IMR-90 (cell line): ENCODE measurements around the gene KY. TPM values are rescaled to one million over a fixed set of nuclear protein-coding genes. Genes with fewer than 3 reads are reported as not detected.

Experiments
- ATAC-seq: fragments of 200-7000 bp; cut with Tn5 transposase; 2 replicates; pipeline ENCODE4 v1.9.1; 2020; ENCODE audit warnings: low read depth, mild to moderate bottlenecking, moderate library complexity
- BruUV-seq: library from RNA; stranded (reverse); fragments of 400-500 nt; replicated peaks from 2 replicates; lab custom pipeline; 2021; lab: Mats Ljungman, UMichigan
- CTCF ChIA-PET: fragments of 300-600 bp; formaldehyde crosslinking; extraction: SDS; loops from one replicate; lab custom pipeline; 2021; ENCODE audit warnings: antibody characterized with exemption; lab: Yijun Ruan, JAX
- POLR2A ChIA-PET: fragments of 300-600 bp; sonication (Branson Sonifier 250); formaldehyde crosslinking; loops from one replicate; lab custom pipeline; 2022; ENCODE audit warnings: antibody characterized with exemption; ENCODE audit not compliant: unreplicated experiment; lab: Charles Lee
- DNase-seq: peaks from one replicate; pipeline ENCODE4 v3.0.0; 2013
- H2AFZ ChIP-seq: replicated peaks from 2 replicates; pipeline ENCODE3; 2013; ENCODE audit warnings: low read length, mild to moderate bottlenecking; ENCODE audit not compliant: poor library complexity
- H2AK5ac ChIP-seq: 2 replicates; pipeline ENCODE4 v1.6.1; 2013; ENCODE audit warnings: low read depth, low read length, inconsistent platforms
- H2AK9ac ChIP-seq: replicated peaks from 2 replicates; pipeline ENCODE3; 2013; ENCODE audit warnings: mild to moderate bottlenecking, low read depth, low read length, moderate library complexity; ENCODE audit not compliant: poor library complexity
- H2BK120ac ChIP-seq: 2 replicates; pipeline ENCODE4 v1.6.1; 2013; ENCODE audit warnings: low read depth, low read length, inconsistent platforms
- H2BK15ac ChIP-seq: 3 replicates; pipeline ENCODE4 v1.6.1; 2013; ENCODE audit warnings: low read depth, low read length, inconsistent platforms
- H2BK20ac ChIP-seq: 2 replicates; pipeline ENCODE4 v1.6.1; 2013; ENCODE audit warnings: low read depth, mild to moderate bottlenecking, inconsistent platforms, low read length, moderate library complexity
- H2BK5ac ChIP-seq: 2 replicates; pipeline ENCODE4 v1.6.1; 2013; ENCODE audit warnings: mild to moderate bottlenecking, low read depth, low read length, inconsistent platforms; ENCODE audit not compliant: poor library complexity, severe bottlenecking
- H3K14ac ChIP-seq: replicated peaks from 2 replicates; pipeline ENCODE4 v1.6.1; 2013; ENCODE audit warnings: low read depth, low read length, inconsistent platforms
- H3K18ac ChIP-seq: 2 replicates; pipeline ENCODE4 v1.6.1; 2013; ENCODE audit warnings: low read depth, low read length, control low read depth
- H3K23ac ChIP-seq: 2 replicates; pipeline ENCODE4 v1.6.1; 2013; ENCODE audit warnings: low read depth, low read length, inconsistent platforms
- H3K27ac ChIP-seq: 2 replicates; pipeline ENCODE4 v1.5.1; 2013; ENCODE audit warnings: mild to moderate bottlenecking, control low read depth, low read length; ENCODE audit not compliant: insufficient read depth
- H3K27me3 ChIP-seq: 2 replicates; pipeline ENCODE4 v1.6.1; 2013; ENCODE audit warnings: low read length; ENCODE audit not compliant: control insufficient read depth, insufficient read depth
- H3K36me3 ChIP-seq: 2 replicates; pipeline ENCODE4 v1.6.1; 2013; ENCODE audit warnings: low read length, mixed read lengths; ENCODE audit not compliant: control insufficient read depth, insufficient read depth
- H3K4ac ChIP-seq: 2 replicates; pipeline ENCODE4 v1.6.1; 2013; ENCODE audit warnings: low read depth, low read length, inconsistent platforms
- H3K4me1 ChIP-seq: 2 replicates; pipeline ENCODE4 v1.6.1; 2013; ENCODE audit warnings: low read length, mixed read lengths; ENCODE audit not compliant: control insufficient read depth, insufficient read depth
- H3K4me2 ChIP-seq: 2 replicates; pipeline ENCODE4 v1.6.1; 2013; ENCODE audit warnings: low read depth, mild to moderate bottlenecking, control low read depth, low read length, moderate library complexity
- H3K4me3 ChIP-seq: 2 replicates; pipeline ENCODE4 v1.5.1; 2013; ENCODE audit warnings: low read depth, mild to moderate bottlenecking, control low read depth, low read length, moderate library complexity; ENCODE audit not compliant: insufficient read depth
- H3K56ac ChIP-seq: 2 replicates; pipeline ENCODE4 v1.6.1; 2013; ENCODE audit warnings: low read length, inconsistent platforms; ENCODE audit not compliant: insufficient read depth; ENCODE audit errors: extremely low read depth
- H3K79me1 ChIP-seq, 2 experiments: 2 replicates each; pipeline ENCODE4 v1.6.1; 2013; ENCODE audit warnings: low read length in 2 of 2, inconsistent platforms in 1 of 2, low read depth in 1 of 2
- H3K9ac ChIP-seq: 2 replicates; pipeline ENCODE4 v1.6.1; 2013; ENCODE audit warnings: low read depth, low read length, control low read depth
- H3K9me1 ChIP-seq: 2 replicates; pipeline ENCODE4 v1.6.1; 2013; ENCODE audit warnings: low read length, inconsistent platforms; ENCODE audit not compliant: insufficient read depth
- H3K9me3 ChIP-seq: 2 replicates; pipeline ENCODE4 v1.6.1; 2013; ENCODE audit warnings: low read length; ENCODE audit not compliant: control insufficient read depth, insufficient read depth
- H4K20me1 ChIP-seq: 2 replicates; pipeline ENCODE4 v1.6.1; 2013; ENCODE audit warnings: low read length, inconsistent platforms; ENCODE audit not compliant: insufficient read depth
- H4K5ac ChIP-seq: 2 replicates; pipeline ENCODE4 v1.6.1; 2013; ENCODE audit warnings: mild to moderate bottlenecking, low read depth, low read length, control low read depth
- H4K8ac ChIP-seq, 2 experiments: 2 replicates each; pipeline ENCODE4 v1.6.1; 2013; ENCODE audit warnings: low read depth in 2 of 2, low read length in 2 of 2, control low read depth in 1 of 2, inconsistent platforms in 1 of 2
- H4K91ac ChIP-seq: 2 replicates; pipeline ENCODE4 v1.6.1; 2013; ENCODE audit warnings: low read depth, low read length, inconsistent platforms; ENCODE audit not compliant: insufficient read depth
- NFE2L2 ChIP-seq: fragments of 150-350 bp; IDR thresholded peaks from 2 replicates; pipeline ENCODE4 v1.6.1; 2016; ENCODE audit warnings: low read depth, mild to moderate bottlenecking, low read length
- RAD21 ChIP-seq: IDR thresholded peaks from 2 replicates; pipeline ENCODE4 v1.6.1; 2012; ENCODE audit warnings: low read length, improper control_type of control experiment
- RFX5 ChIP-seq: IDR thresholded peaks from 2 replicates; pipeline ENCODE4 v1.8.0; 2012; ENCODE audit warnings: low read depth, mild to moderate bottlenecking, low read length, moderate library complexity
- WGBS, 2 experiments: methylation state at CpG; one replicate each; pipeline versions ENCODE4 v1.1.5 to v1.1.7; 2013; ENCODE audit warnings: missing lambda C conversion rate in 2 of 2; ENCODE audit not compliant: insufficient read length in 1 of 2; ENCODE audit errors: extremely low coverage in 2 of 2; 5-methylcytosine and 5-hydroxymethylcytosine counted together
- dilution Hi-C: fragments of 300-500 bp; cut with HindIII; formaldehyde crosslinking; loops from one replicate; pipeline ENCODE4 v1.14.3; 2018; ENCODE audit warnings: low sequenced_read_pairs; ENCODE audit not compliant: unreplicated experiment
- in situ Hi-C: fragments of 300-500 bp; cut with MboI; formaldehyde crosslinking; loops from 3 replicates; pipeline ENCODE4 v1.14.3; 2019; ENCODE audit warnings: low sequenced_read_pairs, inconsistent platforms, mixed read lengths
- intact Hi-C: fragments of 100-400 bp; cut with micrococcal nuclease; formaldehyde crosslinking; loops from 2 replicates; pipeline ENCODE4 v1.10.0; 2022
- polyA plus RNA-seq, 3 experiments: library from polyadenylated mRNA; depleted of rRNA; stranded (reverse); fragments of >200 nt; gene quantifications; 2 replicates each; pipeline ENCODE4 v1.2.3, GENCODE V29; 2012; ENCODE audit warnings: low replicate concordance in 1 of 3
- total RNA-seq: library from RNA; depleted of rRNA; stranded (reverse); fragments of >200 nt; gene quantifications from 2 replicates; pipeline ENCODE4 v1.2.3, GENCODE V29; 2012

KY gene
- total and polyA plus RNA-seq, 2 of the 4 experiments (the other 2 are of a cell fraction), result under 0.01 to 0.09 TPM

- Histone ChIP-seq H2AK5ac (no peak overlapping the region), H4K8ac (no peak overlapping the region), H4K5ac (no peak overlapping the region), H4K20me1 (no peaks in the 10 kb centered on the region), H3K27ac (no peak overlapping the region), H2AFZ (no peak overlapping the region), H3K14ac (no peak overlapping the region), H3K36me3 (no peaks in the 10 kb centered on the region), H4K91ac (no peak overlapping the region), H3K27me3 (peaks cover 11% of the 10 kb centered on the region), H2BK5ac (no peak overlapping the region), H3K79me1 (no peaks in the 10 kb centered on the region), H3K18ac (no peak overlapping the region), H2BK120ac (no peak overlapping the region), H3K4ac (no peak overlapping the region), H3K4me1 (no peaks in the 10 kb centered on the region; the same call in 1 of the 2 replicates), H3K4me2 (peak overlapping the region; percentile 43; the same call in 1 of the 2 replicates), H3K9ac (no peak overlapping the region), H3K9me1 (no peaks in the 10 kb centered on the region; the same call in 1 of the 2 replicates), H2AK9ac (no peak overlapping the region), H3K56ac (no peak overlapping the region; the same call in 1 of the 2 replicates), H3K23ac (no peak overlapping the region), H3K4me3 (no peak overlapping the region), H2BK20ac (no peak overlapping the region), H2BK15ac (no peak overlapping the region), H3K9me3 (no peaks in the 10 kb centered on the region)
- peak; percentile 72 for ATAC-seq
- CTCF ChIA-PET, result interaction anchor here (1.0 to 1.4 kb wide), 2 partner anchors 9 to 15 kb away, joined by 3 read pairs; no protein-coding TSS in a partner anchor
- TF ChIP-seq NFE2L2 (peak; percentile 70), RAD21 (no peak), RFX5 (no peak)
- dilution Hi-C loops (no loop called here), in situ Hi-C loops (no loop called here), intact Hi-C loops (no loop called here)
- peak; percentile 52 for DNase-seq
- BruUV-seq, result no TSS peak
- POLR2A ChIA-PET, result no interaction called here
- no CpG with 5 or more reads among the region's 3 CpGs for WGBS, 2 experiments
These were observed 29.0 kb downstream of the KY start for GRCh38 chr3:134621854-134622253.
